Measurements from ENCODE around the gene PRKN. TPM values are rescaled to one million over a fixed set of nuclear protein-coding genes. Genes with fewer than 3 reads are reported as not detected.

Gene PRKN
- total RNA-seq, 3 donors from 2014 or later: 0.05 to 0.13 TPM; not detected in 1

GRCh38 chr6:161442420-161442819 is 1285.1 kb downstream of the PRKN start:
- Mint-ChIP-seq H3K9me3 (no peaks in the 10 kb centered on the region), H3K27me3 (ENCODE audit: low read depth) (no peaks in the 10 kb centered on the region), H3K4me3 (no peak overlapping the region), H3K4me1 (ENCODE audit: low read depth) (peaks cover 3% of the 10 kb centered on the region), H3K36me3 (ENCODE audit: insufficient read depth) (no peaks in the 10 kb centered on the region)
- no peak for ATAC-seq
- DNase-seq: no peak

GRCh38 chr6:161440299-161440698 is 1287.3 kb downstream of the PRKN start:
- Mint-ChIP-seq H3K4me3 (no peak overlapping the region), H3K27me3 (ENCODE audit: low read depth) (no peaks in the 10 kb centered on the region), H3K9me3 (no peaks in the 10 kb centered on the region), H3K36me3 (ENCODE audit: insufficient read depth) (no peaks in the 10 kb centered on the region), H3K4me1 (ENCODE audit: low read depth) (peaks cover 3% of the 10 kb centered on the region)
- ATAC-seq (no peak), DNase-seq (no peak)

- Mint-ChIP-seq H3K27me3 (ENCODE audit: low read depth) (no peaks in the 10 kb centered on the region), H3K9me3 (no peaks in the 10 kb centered on the region), H3K36me3 (ENCODE audit: insufficient read depth) (no peaks in the 10 kb centered on the region), H3K4me1 (ENCODE audit: low read depth) (no peaks in the 10 kb centered on the region), H3K4me3 (no peak overlapping the region)
- ATAC-seq: no peak
- DNase-seq: no peak
These were observed 1288.5 kb downstream of the PRKN start for GRCh38 chr6:161439093-161439492.

GRCh38 chr6:161438430-161439030 is 1289.0 kb downstream of the PRKN start:
- no peak for ATAC-seq
- DNase-seq: no peak
- no peaks in the 10 kb centered on the region for H3K4me1 Mint-ChIP-seq (ENCODE audit: low read depth)
- no peaks in the 10 kb centered on the region for H3K36me3 Mint-ChIP-seq (ENCODE audit: insufficient read depth)
- no peaks in the 10 kb centered on the region for H3K27me3 Mint-ChIP-seq (ENCODE audit: low read depth)
- H3K4me3 Mint-ChIP-seq: no peak overlapping the region
- H3K9me3 Mint-ChIP-seq: no peaks in the 10 kb centered on the region

GRCh38 chr6:161437851-161438250 is 1289.7 kb downstream of the PRKN start:
- Mint-ChIP-seq H3K4me1 (ENCODE audit: low read depth) (no peaks in the 10 kb centered on the region), H3K9me3 (no peaks in the 10 kb centered on the region), H3K36me3 (ENCODE audit: insufficient read depth) (no peaks in the 10 kb centered on the region), H3K4me3 (no peak overlapping the region), H3K27me3 (ENCODE audit: low read depth) (no peaks in the 10 kb centered on the region)
- DNase-seq (no peak), ATAC-seq (no peak)

- no peaks in the 10 kb centered on the region for H3K27me3 Mint-ChIP-seq (ENCODE audit: low read depth)
- no peak for ATAC-seq
- H3K9me3 Mint-ChIP-seq: no peaks in the 10 kb centered on the region
- no peaks in the 10 kb centered on the region for H3K36me3 Mint-ChIP-seq (ENCODE audit: insufficient read depth)
- no peaks in the 10 kb centered on the region for H3K4me1 Mint-ChIP-seq (ENCODE audit: low read depth)
- no peak overlapping the region for H3K4me3 Mint-ChIP-seq
- no peak for DNase-seq
These were observed 1291.3 kb downstream of the PRKN start for GRCh38 chr6:161436106-161436876.

- H3K9me3 Mint-ChIP-seq: no peaks in the 10 kb centered on the region
- DNase-seq (no peak), ATAC-seq (no peak)
- H3K36me3 Mint-ChIP-seq (ENCODE audit: insufficient read depth): no peaks in the 10 kb centered on the region
- H3K27me3 Mint-ChIP-seq (ENCODE audit: low read depth): no peaks in the 10 kb centered on the region
- no peaks in the 10 kb centered on the region for H3K4me1 Mint-ChIP-seq (ENCODE audit: low read depth)
- H3K4me3 Mint-ChIP-seq: no peak overlapping the region
These were observed 1291.9 kb downstream of the PRKN start for GRCh38 chr6:161435748-161436070.

- H3K27me3 Mint-ChIP-seq (ENCODE audit: low read depth): no peaks in the 10 kb centered on the region
- ATAC-seq (no peak), DNase-seq (no peak)
- no peaks in the 10 kb centered on the region for H3K4me1 Mint-ChIP-seq (ENCODE audit: low read depth)
- H3K9me3 Mint-ChIP-seq: no peaks in the 10 kb centered on the region
- H3K36me3 Mint-ChIP-seq (ENCODE audit: insufficient read depth): no peaks in the 10 kb centered on the region
- H3K4me3 Mint-ChIP-seq: no peak overlapping the region
These were observed 1292.4 kb downstream of the PRKN start for GRCh38 chr6:161434921-161435747.

- DNase-seq: no peak
- peaks cover under 1% of the 10 kb centered on the region for H3K36me3 Mint-ChIP-seq (ENCODE audit: insufficient read depth)
- H3K4me3 Mint-ChIP-seq: no peak overlapping the region
- no peaks in the 10 kb centered on the region for H3K4me1 Mint-ChIP-seq (ENCODE audit: low read depth)
- H3K9me3 Mint-ChIP-seq: no peaks in the 10 kb centered on the region
- no peak for ATAC-seq
- no peaks in the 10 kb centered on the region for H3K27me3 Mint-ChIP-seq (ENCODE audit: low read depth)
These were observed 1293.2 kb downstream of the PRKN start for GRCh38 chr6:161434350-161434749.

- H3K36me3 Mint-ChIP-seq (ENCODE audit: insufficient read depth): peaks cover 3% of the 10 kb centered on the region
- no peaks in the 10 kb centered on the region for H3K9me3 Mint-ChIP-seq
- H3K4me3 Mint-ChIP-seq: no peak overlapping the region
- DNase-seq (no peak), ATAC-seq (no peak)
- no peaks in the 10 kb centered on the region for H3K4me1 Mint-ChIP-seq (ENCODE audit: low read depth)
- H3K27me3 Mint-ChIP-seq (ENCODE audit: low read depth): no peaks in the 10 kb centered on the region
These were observed 1295.0 kb downstream of the PRKN start for GRCh38 chr6:161432546-161432945.

- Mint-ChIP-seq H3K9me3 (no peaks in the 10 kb centered on the region), H3K4me3 (no peak overlapping the region), H3K27me3 (ENCODE audit: low read depth) (no peaks in the 10 kb centered on the region), H3K36me3 (ENCODE audit: insufficient read depth) (peaks cover 3% of the 10 kb centered on the region), H3K4me1 (ENCODE audit: low read depth) (no peaks in the 10 kb centered on the region)
- no peak for ATAC-seq
- no peak for DNase-seq
These were observed 1297.6 kb downstream of the PRKN start for GRCh38 chr6:161429921-161430490.

GRCh38 chr6:161424421-161424820 is 1303.1 kb downstream of the PRKN start:
- no peaks in the 10 kb centered on the region for H3K9me3 Mint-ChIP-seq
- peaks cover 3% of the 10 kb centered on the region for H3K36me3 Mint-ChIP-seq (ENCODE audit: insufficient read depth)
- ATAC-seq: no peak
- no peak overlapping the region for H3K4me3 Mint-ChIP-seq
- DNase-seq: no peak
- H3K27me3 Mint-ChIP-seq (ENCODE audit: low read depth): no peaks in the 10 kb centered on the region
- no peaks in the 10 kb centered on the region for H3K4me1 Mint-ChIP-seq (ENCODE audit: low read depth)

- ATAC-seq: no peak
- peaks cover 2% of the 10 kb centered on the region for H3K27me3 Mint-ChIP-seq (ENCODE audit: low read depth)
- H3K9me3 Mint-ChIP-seq: no peaks in the 10 kb centered on the region
- no peaks in the 10 kb centered on the region for H3K36me3 Mint-ChIP-seq (ENCODE audit: insufficient read depth)
- H3K4me1 Mint-ChIP-seq (ENCODE audit: low read depth): no peaks in the 10 kb centered on the region
- no peak overlapping the region for H3K4me3 Mint-ChIP-seq
- DNase-seq: no peak
These were observed 1304.6 kb downstream of the PRKN start for GRCh38 chr6:161422710-161423680.

Measured in activated T-cell treated with anti-CD3 and anti-CD28 coated beads, Interleukin-2, amount 50 U/mL, for 4 hours (primary cell).